ENCODE measurements around the gene PRDX3.
"Not testable (repeated sequence)": the region's sequence is repeated elsewhere in the genome, so short reads cannot be mapped to it uniquely, and the experiment has no call there.

PRDX3 gene

GRCh38 chr10:119166118-119166500 lies 12.5 kb downstream of the PRDX3 start:
- DNase-seq (no peak), ATAC-seq (replicated peaks) (peak; percentile 2)
- H3K36me3 Mint-ChIP-seq (ENCODE audit: insufficient read depth), result peaks cover 21% of the 10 kb centered on the region
- H3K4me3 Mint-ChIP-seq, result peak overlapping the region; percentile 87 to 88
- peaks cover 12 to 16% of the 10 kb centered on the region in 2 donors for H3K4me1 Mint-ChIP-seq (ENCODE audit: low read depth in 2 of 2)
- peak overlapping the region; percentile 86 to 88 for H3K27ac Mint-ChIP-seq
- no peaks in the 10 kb centered on the region for H3K9me3 Mint-ChIP-seq
- no peaks in the 10 kb centered on the region for H3K27me3 Mint-ChIP-seq

GRCh38 chr10:119165171-119166117 lies 13.2 kb downstream of the PRDX3 start, which contains the start of gene SFXN4:
Gene SFXN4, minus strand, starts transcription at chr10:119165714. Its CDS starts 67 bp downstream, at chr10:119165647.
- peak within 1 kb of the TSS; percentile 87 to 88 for H3K4me3 Mint-ChIP-seq
- ATAC-seq (replicated peaks) (peak; percentile 94), DNase-seq (peak; percentile 69 to 80 (median 79))
- no peaks in the 10 kb centered on the region for H3K27me3 Mint-ChIP-seq
- H3K27ac Mint-ChIP-seq, result peak within 1 kb of the TSS; percentile 86 to 88
- H3K4me1 Mint-ChIP-seq (ENCODE audit: low read depth in 2 of 2), result peaks cover 12 to 16% of the 10 kb centered on the region in 2 donors
- H3K36me3 Mint-ChIP-seq (ENCODE audit: insufficient read depth), result peaks cover 14% of the 10 kb centered on the region
- no peaks in the 10 kb centered on the region for H3K9me3 Mint-ChIP-seq

- H3K9me3 Mint-ChIP-seq, result no peaks in the 10 kb centered on the region
- no peak for DNase-seq
- peak overlapping the region in 1 of 2 donors; percentile 20 for H3K27ac Mint-ChIP-seq
- peaks cover 12 to 16% of the 10 kb centered on the region in 2 donors for H3K4me1 Mint-ChIP-seq (ENCODE audit: low read depth in 2 of 2)
- ATAC-seq (replicated peaks), result no peak
- H3K36me3 Mint-ChIP-seq (ENCODE audit: insufficient read depth), result peaks cover 15% of the 10 kb centered on the region
- no peaks in the 10 kb centered on the region for H3K27me3 Mint-ChIP-seq
- no peak overlapping the region for H3K4me3 Mint-ChIP-seq
These were observed 16.0 kb downstream of the PRDX3 start for GRCh38 chr10:119162452-119163092.

- Mint-ChIP-seq H3K27me3 (no peaks in the 10 kb centered on the region), H3K4me1 (ENCODE audit: low read depth in 2 of 2) (peaks cover 12% of the 10 kb centered on the region in 2 donors), H3K36me3 (ENCODE audit: insufficient read depth) (peaks cover 16% of the 10 kb centered on the region), H3K4me3 (no peak overlapping the region), H3K27ac (peak overlapping the region in 1 of 2 donors; percentile 20), H3K9me3 (no peaks in the 10 kb centered on the region)
- DNase-seq (no peak), ATAC-seq (replicated peaks) (no peak)
These were observed 16.7 kb downstream of the PRDX3 start for GRCh38 chr10:119161680-119162451.

- H3K4me1 Mint-ChIP-seq (ENCODE audit: low read depth in 2 of 2), result peaks cover 2 to 4% of the 10 kb centered on the region in 2 donors
- H3K4me3 Mint-ChIP-seq, result no peak overlapping the region
- H3K27me3 Mint-ChIP-seq, result no peaks in the 10 kb centered on the region
- DNase-seq, result no peak
- peaks cover 25% of the 10 kb centered on the region for H3K36me3 Mint-ChIP-seq (ENCODE audit: insufficient read depth)
- ATAC-seq (replicated peaks), result no peak
- no peak overlapping the region for H3K27ac Mint-ChIP-seq
- no peaks in the 10 kb centered on the region for H3K9me3 Mint-ChIP-seq
These were observed 19.3 kb downstream of the PRDX3 start for GRCh38 chr10:119159332-119159731.

GRCh38 chr10:119153661-119154060 lies 25.0 kb downstream of the PRDX3 start:
- ATAC-seq (replicated peaks) (no peak), DNase-seq (no peak)
- no peaks in the 10 kb centered on the region for H3K9me3 Mint-ChIP-seq
- no peak overlapping the region for H3K27ac Mint-ChIP-seq
- H3K4me1 Mint-ChIP-seq (ENCODE audit: low read depth in 2 of 2), result peaks cover 0 to 1% of the 10 kb centered on the region in 2 donors
- H3K4me3 Mint-ChIP-seq, result no peak overlapping the region
- H3K27me3 Mint-ChIP-seq, result no peaks in the 10 kb centered on the region
- H3K36me3 Mint-ChIP-seq (ENCODE audit: insufficient read depth), result peaks cover 27% of the 10 kb centered on the region

- Mint-ChIP-seq H3K4me1 (ENCODE audit: low read depth in 2 of 2) (peaks cover 0 to 1% of the 10 kb centered on the region in 2 donors), H3K36me3 (ENCODE audit: insufficient read depth) (peaks cover 26% of the 10 kb centered on the region), H3K4me3 (no peak overlapping the region), H3K9me3 (no peaks in the 10 kb centered on the region), H3K27me3 (no peaks in the 10 kb centered on the region), H3K27ac (no peak overlapping the region)
- no peak for ATAC-seq (replicated peaks)
- DNase-seq, result no peak
These were observed 25.6 kb downstream of the PRDX3 start for GRCh38 chr10:119153041-119153440.

GRCh38 chr10:119151601-119152000 lies 27.0 kb downstream of the PRDX3 start:
- H3K27me3 Mint-ChIP-seq; DNase-seq; ATAC-seq (replicated peaks); H3K27ac Mint-ChIP-seq; H3K4me3 Mint-ChIP-seq; H3K4me1 Mint-ChIP-seq (ENCODE audit: low read depth in 2 of 2); H3K9me3 Mint-ChIP-seq: not testable (repeated sequence)
- peaks cover 20% of the 10 kb centered on the region for H3K36me3 Mint-ChIP-seq (ENCODE audit: insufficient read depth)

- peaks cover 0 to 1% of the 10 kb centered on the region in 2 donors for H3K4me1 Mint-ChIP-seq (ENCODE audit: low read depth in 2 of 2)
- no peak overlapping the region for H3K27ac Mint-ChIP-seq
- no peak for ATAC-seq (replicated peaks)
- H3K36me3 Mint-ChIP-seq (ENCODE audit: insufficient read depth), result peaks cover 18% of the 10 kb centered on the region
- H3K27me3 Mint-ChIP-seq, result no peaks in the 10 kb centered on the region
- H3K4me3 Mint-ChIP-seq, result no peak overlapping the region
- no peaks in the 10 kb centered on the region for H3K9me3 Mint-ChIP-seq
- DNase-seq, result no peak
These were observed 28.9 kb downstream of the PRDX3 start for GRCh38 chr10:119149729-119150128.

GRCh38 chr10:119149157-119149556 lies 29.5 kb downstream of the PRDX3 start:
- no peak for DNase-seq
- Mint-ChIP-seq H3K4me3 (no peak overlapping the region), H3K27ac (peak overlapping the region in 1 of 2 donors; percentile 49), H3K4me1 (ENCODE audit: low read depth in 2 of 2) (peaks cover 0 to 1% of the 10 kb centered on the region in 2 donors), H3K36me3 (ENCODE audit: insufficient read depth) (peaks cover 18% of the 10 kb centered on the region), H3K9me3 (no peaks in the 10 kb centered on the region), H3K27me3 (no peaks in the 10 kb centered on the region)
- ATAC-seq (replicated peaks), result no peak

- H3K4me1 Mint-ChIP-seq (ENCODE audit: low read depth in 2 of 2), result peaks cover 0 to 4% of the 10 kb centered on the region in 2 donors
- H3K36me3 Mint-ChIP-seq (ENCODE audit: insufficient read depth), result peaks cover 14% of the 10 kb centered on the region
- no peaks in the 10 kb centered on the region for H3K9me3 Mint-ChIP-seq
- no peaks in the 10 kb centered on the region for H3K27me3 Mint-ChIP-seq
- ATAC-seq (replicated peaks), result no peak
- H3K4me3 Mint-ChIP-seq, result no peak overlapping the region
- DNase-seq, result no peak
- H3K27ac Mint-ChIP-seq, result no peak overlapping the region
These were observed 35.0 kb downstream of the PRDX3 start for GRCh38 chr10:119143657-119144056.

- DNase-seq (no peak), ATAC-seq (replicated peaks) (no peak)
- H3K9me3 Mint-ChIP-seq, result no peaks in the 10 kb centered on the region
- peaks cover 0 to 4% of the 10 kb centered on the region in 2 donors for H3K4me1 Mint-ChIP-seq (ENCODE audit: low read depth in 2 of 2)
- H3K4me3 Mint-ChIP-seq, result no peak overlapping the region
- H3K27me3 Mint-ChIP-seq, result no peaks in the 10 kb centered on the region
- peak overlapping the region in 1 of 2 donors; percentile 55 for H3K27ac Mint-ChIP-seq
- H3K36me3 Mint-ChIP-seq (ENCODE audit: insufficient read depth), result peaks cover 8% of the 10 kb centered on the region
These were observed 37.9 kb downstream of the PRDX3 start for GRCh38 chr10:119140603-119141245.
